AG04450 (cell line): ENCODE results near the gene C1orf74. TPM values are rescaled to one million over a fixed set of nuclear protein-coding genes. Genes with fewer than 3 reads are reported as not detected.

Experiments used
- CTCF ChIA-PET: fragments of 300-600, 350-600 bp; formaldehyde crosslinking; extraction: SDS; loops from one replicate; lab custom pipeline; 2022; ENCODE audit warnings: antibody characterized with exemption, inconsistent platforms; lab: Charles Lee
- POLR2A ChIA-PET: fragments of 350-600 bp; formaldehyde crosslinking; extraction: SDS; loops from one replicate; lab custom pipeline; 2021; ENCODE audit warnings: antibody characterized with exemption, inconsistent platforms; lab: Yijun Ruan, JAX
- DNase-seq: peaks from one replicate; pipeline ENCODE4 v3.0.0-alpha.2; 2011; ENCODE audit warnings: low read depth, low spot score
- H3K27ac ChIP-seq: one replicate; pipeline ENCODE4 v1.5.1; 2012; ENCODE audit warnings: low read depth, low read length, control low read depth
- H3K27me3 ChIP-seq: one replicate; pipeline ENCODE4 v1.6.0; 2012; ENCODE audit warnings: low read length; ENCODE audit not compliant: control insufficient read depth, insufficient read depth
- H3K4me3 ChIP-seq: 2 replicates; pipeline ENCODE4 v1.5.1; 2011; ENCODE audit warnings: mild to moderate bottlenecking, low read depth, low read length, control low read depth
- H3K9me3 ChIP-seq: 2 replicates; pipeline ENCODE4 v1.5.1; 2012; ENCODE audit warnings: low read length; ENCODE audit not compliant: control insufficient read depth, insufficient read depth
- CTCF ChIP-seq: IDR thresholded peaks from 2 replicates; pipeline ENCODE4 v1.5.1; 2011; ENCODE audit warnings: low read depth, low read length, control low read depth, inconsistent platforms
- polyA plus RNA-seq: library from polyadenylated mRNA; depleted of rRNA; stranded (reverse); fragments of >200 nt; gene quantifications from 2 replicates; pipeline ENCODE4 v1.2.3, GENCODE V29; 2011

C1orf74 gene
- polyA plus RNA-seq, 1 experiment, result 2.2 TPM

GRCh38 chr1:209774592-209774991 lies 9.8 kb downstream of the C1orf74 start:
- no peak for TF ChIP-seq CTCF
- ChIA-PET CTCF (interaction anchor here (0.5 to 3.3 kb wide), 2 partner anchors 48 to 139 kb away, joined by 3 to 9 read pairs; no protein-coding TSS in a partner anchor), POLR2A (no interaction called here)
- DNase-seq, result no peak
- no peak overlapping the region for H3K27ac ChIP-seq
- H3K9me3 ChIP-seq, result no peaks in the 10 kb centered on the region
- H3K27me3 ChIP-seq, result no peaks in the 10 kb centered on the region
- H3K4me3 ChIP-seq, result no peak overlapping the region

GRCh38 chr1:209772126-209772525 lies 12.2 kb downstream of the C1orf74 start:
- ChIA-PET CTCF (interaction anchor here (1.4 to 1.8 kb wide), 2 partner anchors 24 to 51 kb away, joined by 4 to 7 read pairs; no protein-coding TSS in a partner anchor), POLR2A (no interaction called here)
- no peak overlapping the region for H3K4me3 ChIP-seq
- H3K9me3 ChIP-seq, result no peaks in the 10 kb centered on the region
- DNase-seq, result no peak
- TF ChIP-seq CTCF, result no peak
- no peaks in the 10 kb centered on the region for H3K27me3 ChIP-seq
- no peak overlapping the region for H3K27ac ChIP-seq

GRCh38 chr1:209770636-209771415 lies 13.5 kb downstream of the C1orf74 start:
- H3K27me3 ChIP-seq, result no peaks in the 10 kb centered on the region
- no peak for DNase-seq
- no peak overlapping the region for H3K4me3 ChIP-seq
- H3K27ac ChIP-seq, result no peak overlapping the region
- no peaks in the 10 kb centered on the region for H3K9me3 ChIP-seq
- POLR2A ChIA-PET, result no interaction called here
- CTCF ChIA-PET, result interaction anchor here (0.6 to 1.1 kb wide), 2 partner anchors 22 to 181 kb away, joined by 3 read pairs; no protein-coding TSS in a partner anchor
- no peak for TF ChIP-seq CTCF

GRCh38 chr1:209769971-209770370 lies 14.4 kb downstream of the C1orf74 start:
- Histone ChIP-seq H3K27ac (peak overlapping the region; percentile 94), H3K9me3 (no peaks in the 10 kb centered on the region), H3K4me3 (no peak overlapping the region), H3K27me3 (no peaks in the 10 kb centered on the region)
- TF ChIP-seq CTCF, result no peak
- ChIA-PET CTCF (interaction anchor here (0.6 to 2.2 kb wide), 8 partner anchors 9 to 481 kb away, joined by 3 to 7 read pairs (median 3); no protein-coding TSS in a partner anchor), POLR2A (interaction anchor here (2.1 kb wide), 1 partner anchor 14 kb away, joined by 10 read pairs; the partner anchor contains the start of gene C1orf74)
- DNase-seq, result no peak
